ENCODE data around the gene CDK19.

DNA sequence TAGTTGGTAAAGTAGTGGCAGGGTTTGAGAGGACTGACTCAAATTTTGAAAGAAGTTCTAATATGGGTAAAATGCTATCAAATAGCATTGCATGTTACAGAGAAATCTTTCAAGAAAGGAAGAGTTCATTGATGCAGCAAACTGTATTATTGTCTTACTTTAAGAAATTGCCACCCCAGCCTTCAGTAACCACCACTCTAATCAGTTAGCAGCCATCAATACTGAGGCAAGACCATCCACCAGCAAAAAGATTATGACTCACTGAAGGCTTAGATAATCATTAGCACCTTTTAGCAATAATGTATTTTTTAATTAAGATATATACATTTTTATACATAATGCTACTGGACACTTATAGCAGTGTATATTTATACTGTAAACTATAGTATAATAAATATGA lies 138.9 kb downstream of the CDK19 start:
- TF ChIP-seq SP2 (CRISPR knock-in tag; IDR thresholded peaks at IDR 0.05) (no peak), ZBTB7A (CRISPR knock-in tag; IDR thresholded peaks at IDR 0.05) (no peak)

All from HepG2 (cell line).